Loucy (cell line): ENCODE measurements around the gene MAP1B.
"Not testable (repeated sequence)": the region's sequence is repeated elsewhere in the genome, so short reads cannot be mapped to it uniquely, and the experiment has no call there.

Source experiments
- H2AFZ ChIP-seq: fragments of 200-600 bp; sonication (generic); 2 replicates; pipeline ENCODE4 v1.6.0; 2016; ENCODE audit warnings: antibody characterized with exemption, mild to moderate bottlenecking, low read length, moderate library complexity
- H3F3A ChIP-seq: fragments of 200-600 bp; 2 replicates; pipeline ENCODE4 v1.6.0; 2016; ENCODE audit warnings: antibody characterized with exemption, low read depth, mild to moderate bottlenecking
- H3K27me3 ChIP-seq: fragments of 200-600 bp; sonication (generic); 2 replicates; pipeline ENCODE4 v1.6.1; 2014; ENCODE audit warnings: low read length, mild to moderate bottlenecking; ENCODE audit not compliant: insufficient read depth, poor library complexity, severe bottlenecking
- H3K36me3 ChIP-seq: fragments of 200-600 bp; sonication (generic); 2 replicates; pipeline ENCODE4 v1.6.1; 2016; ENCODE audit warnings: low read length; ENCODE audit not compliant: insufficient read depth
- H3K4me1 ChIP-seq: fragments of 200-600 bp; sonication (generic); 2 replicates; pipeline ENCODE4 v1.5.1; 2014; ENCODE audit warnings: low read length, mild to moderate bottlenecking; ENCODE audit not compliant: insufficient read depth, poor library complexity, severe bottlenecking
- H3K4me2 ChIP-seq: fragments of 200-600 bp; sonication (generic); 2 replicates; pipeline ENCODE4 v1.6.0; 2014; ENCODE audit warnings: antibody characterized with exemption, low read length, low read depth, mild to moderate bottlenecking; ENCODE audit not compliant: poor library complexity, severe bottlenecking
- H3K4me3 ChIP-seq: fragments of 200-600 bp; sonication (generic); 2 replicates; pipeline ENCODE4 v1.5.1; 2014; ENCODE audit warnings: low read length, mild to moderate bottlenecking, mixed read lengths; ENCODE audit not compliant: poor library complexity, severe bottlenecking
- H3K79me2 ChIP-seq: fragments of 200-600 bp; sonication (generic); 2 replicates; pipeline ENCODE4 v1.6.1; 2014; ENCODE audit warnings: low read length; ENCODE audit not compliant: insufficient read depth
- H3K9ac ChIP-seq: fragments of 200-600 bp; sonication (generic); 2 replicates; pipeline ENCODE4 v1.6.0; 2014; ENCODE audit warnings: mild to moderate bottlenecking, low read depth, low read length, moderate library complexity; ENCODE audit not compliant: poor library complexity, severe bottlenecking
- H3K9me2 ChIP-seq: fragments of 200-600 bp; sonication (generic); replicated peaks from 2 replicates; pipeline ENCODE4 v1.6.1; 2016; ENCODE audit warnings: low read depth, low read length, mixed read lengths
- H3K9me3 ChIP-seq: fragments of 200-600 bp; sonication (generic); 2 replicates; pipeline ENCODE4 v1.6.1; 2014; ENCODE audit warnings: mild to moderate bottlenecking, antibody characterized with exemption, low read length, low read depth; ENCODE audit not compliant: insufficient read depth
- H4K20me1 ChIP-seq: fragments of 200-600 bp; sonication (generic); 2 replicates; pipeline ENCODE4 v1.6.0; 2014; ENCODE audit warnings: antibody characterized with exemption, low read length, mild to moderate bottlenecking; ENCODE audit not compliant: insufficient read depth, poor library complexity, severe bottlenecking
- EZH2phosphoT487 ChIP-seq: fragments of 200-600 bp; IDR thresholded peaks from 2 replicates; pipeline ENCODE4 v1.6.1; 2018; ENCODE audit warnings: antibody characterized with exemption, mild to moderate bottlenecking, moderate library complexity, borderline replicate concordance
- TF ChIP-seq, protein P1 (sequence below): fragments of 200-600 bp; sonication (generic); conservative IDR thresholded peaks from 2 replicates; pipeline ENCODE4 v1.5.1; 2014; ENCODE audit warnings: mild to moderate bottlenecking, antibody characterized with exemption, low read length

MAP1B gene

DNA sequence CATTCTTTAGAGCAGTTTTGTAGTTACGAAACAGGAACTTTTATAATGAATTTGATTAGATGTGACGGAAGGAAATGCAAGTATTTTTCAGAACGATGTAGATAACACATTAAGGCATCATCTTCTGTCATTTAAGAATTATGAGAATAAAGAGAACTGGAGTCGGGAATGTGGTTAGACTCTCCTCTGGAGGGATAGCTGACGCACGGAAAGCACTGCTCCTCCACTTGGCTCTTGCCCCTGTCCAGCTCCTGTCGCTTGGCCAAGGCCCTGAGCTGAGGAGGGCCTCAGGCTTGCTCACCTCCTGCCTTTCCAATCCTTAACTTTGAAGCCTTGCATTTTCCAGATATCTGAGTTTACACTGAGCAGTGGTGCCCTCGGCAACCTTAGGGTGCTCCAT, 60.5 kb downstream of the MAP1B start:
- no peak overlapping the region for H2AFZ ChIP-seq
- H3K9me3 ChIP-seq, result no peaks in the 10 kb centered on the region
- no peak overlapping the region for H3K4me3 ChIP-seq
- TF ChIP-seq, protein P1, sequence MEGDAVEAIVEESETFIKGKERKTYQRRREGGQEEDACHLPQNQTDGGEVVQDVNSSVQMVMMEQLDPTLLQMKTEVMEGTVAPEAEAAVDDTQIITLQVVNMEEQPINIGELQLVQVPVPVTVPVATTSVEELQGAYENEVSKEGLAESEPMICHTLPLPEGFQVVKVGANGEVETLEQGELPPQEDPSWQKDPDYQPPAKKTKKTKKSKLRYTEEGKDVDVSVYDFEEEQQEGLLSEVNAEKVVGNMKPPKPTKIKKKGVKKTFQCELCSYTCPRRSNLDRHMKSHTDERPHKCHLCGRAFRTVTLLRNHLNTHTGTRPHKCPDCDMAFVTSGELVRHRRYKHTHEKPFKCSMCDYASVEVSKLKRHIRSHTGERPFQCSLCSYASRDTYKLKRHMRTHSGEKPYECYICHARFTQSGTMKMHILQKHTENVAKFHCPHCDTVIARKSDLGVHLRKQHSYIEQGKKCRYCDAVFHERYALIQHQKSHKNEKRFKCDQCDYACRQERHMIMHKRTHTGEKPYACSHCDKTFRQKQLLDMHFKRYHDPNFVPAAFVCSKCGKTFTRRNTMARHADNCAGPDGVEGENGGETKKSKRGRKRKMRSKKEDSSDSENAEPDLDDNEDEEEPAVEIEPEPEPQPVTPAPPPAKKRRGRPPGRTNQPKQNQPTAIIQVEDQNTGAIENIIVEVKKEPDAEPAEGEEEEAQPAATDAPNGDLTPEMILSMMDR, result no peak
- TF ChIP-seq EZH2phosphoT487, result no peak
- no peaks in the 10 kb centered on the region for H3F3A ChIP-seq
- H4K20me1 ChIP-seq, result no peaks in the 10 kb centered on the region
- H3K79me2 ChIP-seq, result no peaks in the 10 kb centered on the region
- no peaks in the 10 kb centered on the region for H3K36me3 ChIP-seq
- no peak overlapping the region for H3K9ac ChIP-seq
- H3K27me3 ChIP-seq, result no peaks in the 10 kb centered on the region
- no peak overlapping the region for H3K4me2 ChIP-seq
- H3K4me1 ChIP-seq, result no peaks in the 10 kb centered on the region
- H3K9me2 ChIP-seq, result no peaks in the 10 kb centered on the region

DNA sequence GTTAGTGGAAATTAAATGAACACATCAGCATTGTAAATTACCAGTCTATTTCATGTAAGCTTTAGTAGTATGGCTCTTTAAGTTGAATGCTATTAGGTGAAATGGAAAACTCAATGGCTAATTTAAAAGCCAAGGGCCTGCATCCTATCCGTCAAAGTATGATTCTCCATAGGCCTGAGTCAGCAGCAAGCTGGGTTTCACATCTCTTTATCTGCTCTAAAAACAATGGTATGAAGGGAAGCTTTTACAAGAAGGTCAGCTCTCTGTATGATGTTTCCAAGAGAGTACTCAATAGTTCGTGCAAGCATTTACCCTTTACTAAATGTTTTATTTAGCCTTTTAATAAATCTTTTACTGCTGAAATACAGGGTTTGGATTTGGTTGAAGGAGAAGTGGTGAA, 62.8 kb downstream of the MAP1B start:
- H2AFZ ChIP-seq, result no peak overlapping the region
- H3K36me3 ChIP-seq, result no peaks in the 10 kb centered on the region
- TF ChIP-seq, protein P1, result no peak
- no peak for TF ChIP-seq EZH2phosphoT487
- no peaks in the 10 kb centered on the region for H3K27me3 ChIP-seq
- no peak overlapping the region for H3K4me3 ChIP-seq
- H3K4me2 ChIP-seq, result no peak overlapping the region
- no peaks in the 10 kb centered on the region for H3F3A ChIP-seq
- H3K4me1 ChIP-seq, result no peaks in the 10 kb centered on the region
- H3K79me2 ChIP-seq, result no peaks in the 10 kb centered on the region
- no peak overlapping the region for H3K9ac ChIP-seq
- no peaks in the 10 kb centered on the region for H4K20me1 ChIP-seq
- no peaks in the 10 kb centered on the region for H3K9me2 ChIP-seq
- no peaks in the 10 kb centered on the region for H3K9me3 ChIP-seq

DNA sequence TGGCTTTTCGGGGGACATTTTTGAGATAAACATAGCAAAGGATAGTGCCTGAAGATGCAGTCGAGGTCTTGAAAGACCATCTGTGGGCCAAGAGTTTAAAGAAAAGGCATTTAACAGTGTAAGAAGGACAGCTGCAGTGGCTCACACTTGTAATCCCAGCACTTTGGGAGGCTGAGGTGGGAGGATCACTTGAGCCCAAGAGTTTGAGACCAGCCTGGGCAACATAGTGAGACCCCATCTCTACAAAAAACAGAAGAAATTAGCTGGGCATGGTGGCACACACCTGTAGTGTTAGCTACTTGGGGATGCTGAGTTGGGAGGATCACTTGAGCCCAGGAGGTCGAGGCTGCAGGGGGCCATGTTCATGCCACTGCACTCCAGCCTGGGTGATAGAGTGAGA, 63.9 kb downstream of the MAP1B start:
- not testable (repeated sequence) for H3K27me3 ChIP-seq, H3K4me2 ChIP-seq, H3K9ac ChIP-seq, H3F3A ChIP-seq, H2AFZ ChIP-seq, H3K4me3 ChIP-seq, H3K36me3 ChIP-seq, H3K9me2 ChIP-seq, H4K20me1 ChIP-seq, H3K9me3 ChIP-seq, H3K79me2 ChIP-seq, H3K4me1 ChIP-seq

DNA sequence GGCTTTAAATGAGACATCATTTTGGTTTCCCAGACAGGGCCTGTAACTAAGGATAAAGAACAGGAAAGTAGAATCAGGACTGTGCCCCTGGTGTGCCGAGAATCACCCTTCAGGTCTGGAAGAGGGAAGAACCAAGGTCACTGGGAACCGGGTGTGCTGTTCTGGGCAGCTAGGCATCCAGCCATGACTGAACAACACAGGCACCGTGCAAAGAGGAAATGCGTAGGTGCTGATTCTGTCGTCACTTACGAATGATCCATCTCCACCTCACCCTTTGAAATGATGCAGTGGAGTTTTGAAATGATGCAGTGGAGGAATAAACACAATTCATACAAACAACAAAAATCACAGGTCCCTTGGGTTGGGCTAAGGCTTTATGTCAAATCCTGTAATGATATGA, 64.4 kb downstream of the MAP1B start:
- Histone ChIP-seq H4K20me1 (no peaks in the 10 kb centered on the region), H3K4me2 (no peak overlapping the region), H2AFZ (no peak overlapping the region), H3K4me1 (no peaks in the 10 kb centered on the region), H3K27me3 (no peaks in the 10 kb centered on the region), H3K9me2 (no peaks in the 10 kb centered on the region), H3K79me2 (no peaks in the 10 kb centered on the region), H3K9me3 (no peaks in the 10 kb centered on the region), H3F3A (no peaks in the 10 kb centered on the region), H3K9ac (no peak overlapping the region), H3K4me3 (no peak overlapping the region), H3K36me3 (no peaks in the 10 kb centered on the region)
- no peak for TF ChIP-seq EZH2phosphoT487
